C4-2B (cell line): ENCODE results near the gene PTPN12.

Source experiments
- ZFX ChIP-seq: fragments of 450-650 bp; IDR thresholded peaks from 2 replicates; pipeline ENCODE4 v1.6.1; 2017
- TF ChIP-seq, protein P1 (sequence below): fragments of 450-650 bp; conservative IDR thresholded peaks from 2 replicates; pipeline ENCODE4 v1.5.1; 2017; ENCODE audit warnings: mild to moderate bottlenecking

GRCh38 chr7:77537778-77538280 lies 734 bp downstream of the PTPN12 start:
- TF ChIP-seq, protein P1, sequence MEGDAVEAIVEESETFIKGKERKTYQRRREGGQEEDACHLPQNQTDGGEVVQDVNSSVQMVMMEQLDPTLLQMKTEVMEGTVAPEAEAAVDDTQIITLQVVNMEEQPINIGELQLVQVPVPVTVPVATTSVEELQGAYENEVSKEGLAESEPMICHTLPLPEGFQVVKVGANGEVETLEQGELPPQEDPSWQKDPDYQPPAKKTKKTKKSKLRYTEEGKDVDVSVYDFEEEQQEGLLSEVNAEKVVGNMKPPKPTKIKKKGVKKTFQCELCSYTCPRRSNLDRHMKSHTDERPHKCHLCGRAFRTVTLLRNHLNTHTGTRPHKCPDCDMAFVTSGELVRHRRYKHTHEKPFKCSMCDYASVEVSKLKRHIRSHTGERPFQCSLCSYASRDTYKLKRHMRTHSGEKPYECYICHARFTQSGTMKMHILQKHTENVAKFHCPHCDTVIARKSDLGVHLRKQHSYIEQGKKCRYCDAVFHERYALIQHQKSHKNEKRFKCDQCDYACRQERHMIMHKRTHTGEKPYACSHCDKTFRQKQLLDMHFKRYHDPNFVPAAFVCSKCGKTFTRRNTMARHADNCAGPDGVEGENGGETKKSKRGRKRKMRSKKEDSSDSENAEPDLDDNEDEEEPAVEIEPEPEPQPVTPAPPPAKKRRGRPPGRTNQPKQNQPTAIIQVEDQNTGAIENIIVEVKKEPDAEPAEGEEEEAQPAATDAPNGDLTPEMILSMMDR = no peak
- 0 out of 2 replicates have a peak, but pooled peaks have one; percentile 50 for TF ChIP-seq ZFX
